ENCODE results near the gene PTGIR. TPM values are rescaled to one million over a fixed set of nuclear protein-coding genes. Genes with fewer than 3 reads are reported as not detected.

PTGIR gene
- total and polyA plus RNA-seq, 9 donors: 0.24 to 1.8 (median 0.71) TPM

GRCh38 chr19:46620267-46620666 is 4.6 kb downstream of the PTGIR start:
- Histone ChIP-seq H3K4me1 (ENCODE audit: insufficient read depth) (no peaks in the 10 kb centered on the region), H3K36me3 (no peaks in the 10 kb centered on the region), H3K9me3 (no peaks in the 10 kb centered on the region), H3K27me3 (no peaks in the 10 kb centered on the region), H3K27ac (peak overlapping the region in 1 of 2 donors; percentile 10), H3K4me3 (no peak overlapping the region)
- TF ChIP-seq POLR2A (IDR thresholded peaks at IDR 0.05) (no peak), CTCF (IDR thresholded peaks at IDR 0.05) (no peak), EP300 (IDR thresholded peaks at IDR 0.05) (no peak)
- DNase-seq: no peak
- 86 to 92% (median 91%) methylated on average over 3 of the region's 3 CpGs for WGBS, 3 donors
- intact Hi-C loops (cut with DNase I): no loop called here

GRCh38 chr19:46618670-46619231 is 6.1 kb downstream of the PTGIR start:
- Histone ChIP-seq H3K4me3 (no peak overlapping the region), H3K36me3 (no peaks in the 10 kb centered on the region), H3K9me3 (no peaks in the 10 kb centered on the region), H3K27ac (no peak overlapping the region), H3K4me1 (ENCODE audit: insufficient read depth) (no peaks in the 10 kb centered on the region), H3K27me3 (no peaks in the 10 kb centered on the region)
- DNase-seq: no peak
- WGBS, 3 donors: 59 to 67% (median 61%) methylated on average over 9 of the region's 9 CpGs
- intact Hi-C loops (cut with DNase I): loop anchor here in 1 of 4 donors (10.0 kb wide), 1 partner anchor 46 kb away; the partner anchor contains the start of gene DACT3
- no peak for TF ChIP-seq POLR2A (IDR thresholded peaks at IDR 0.05)
- TF ChIP-seq CTCF (IDR thresholded peaks at IDR 0.05): no peak
- TF ChIP-seq EP300 (IDR thresholded peaks at IDR 0.05): no peak

- Histone ChIP-seq H3K36me3 (no peaks in the 10 kb centered on the region), H3K27me3 (no peaks in the 10 kb centered on the region), H3K4me3 (no peak overlapping the region), H3K9me3 (no peaks in the 10 kb centered on the region), H3K27ac (no peak overlapping the region), H3K4me1 (ENCODE audit: insufficient read depth) (no peaks in the 10 kb centered on the region)
- 82 to 87% (median 84%) methylated on average over 6 of the region's 6 CpGs for WGBS, 3 donors
- intact Hi-C loops (cut with DNase I): loop anchor here in 1 of 4 donors (10.0 kb wide), 1 partner anchor 47 kb away; the partner anchor contains the start of gene DACT3
- DNase-seq: no peak
- TF ChIP-seq POLR2A (IDR thresholded peaks at IDR 0.05) (no peak), CTCF (IDR thresholded peaks at IDR 0.05) (no peak), EP300 (IDR thresholded peaks at IDR 0.05) (no peak)
These were observed 7.3 kb downstream of the PTGIR start for GRCh38 chr19:46617601-46618000.

GRCh38 chr19:46616631-46617322 is 8.1 kb downstream of the PTGIR start:
- H3K27ac ChIP-seq: no peak overlapping the region
- no peaks in the 10 kb centered on the region for H3K27me3 ChIP-seq
- intact Hi-C loops (cut with DNase I): loop anchor here in 1 of 4 donors (10.0 kb wide), 1 partner anchor 48 kb away; the partner anchor contains the start of gene DACT3
- WGBS, 3 donors: 17 to 23% (median 18%) methylated on average over 17 of the region's 17 CpGs
- H3K4me1 ChIP-seq (ENCODE audit: insufficient read depth): no peaks in the 10 kb centered on the region
- no peaks in the 10 kb centered on the region for H3K36me3 ChIP-seq
- H3K9me3 ChIP-seq: no peaks in the 10 kb centered on the region
- peak in 4 of 5 donors; percentile 18 to 69 (median 50) for DNase-seq
- H3K4me3 ChIP-seq: no peak overlapping the region
- no peak for TF ChIP-seq CTCF (IDR thresholded peaks at IDR 0.05)
- TF ChIP-seq EP300 (IDR thresholded peaks at IDR 0.05): no peak
- no peak for TF ChIP-seq POLR2A (IDR thresholded peaks at IDR 0.05)

All from ovary (tissue), 9 donors.